HepG2 (cell line): Measurements from ENCODE around the gene ADI1. TPM values are rescaled to one million over a fixed set of nuclear protein-coding genes. Genes with fewer than 3 reads are reported as not detected.

Experiments
- AGO2 ChIP-seq: fragments of 200-400 bp; formaldehyde crosslinking; optimal IDR thresholded peaks from 2 replicates; pipeline ENCODE3; 2017; ENCODE audit warnings: mild to moderate bottlenecking, low read depth, low read length, moderate library complexity
- ASH2L ChIP-seq: fragments of 300-600, 200-600 bp; sonication (generic); IDR thresholded peaks from 2 replicates; pipeline ENCODE4 v1.7.0; 2017; ENCODE audit warnings: low read depth, mild to moderate bottlenecking, moderate library complexity, mixed read lengths, low read length; ENCODE audit not compliant: insufficient read length
- CBX5 ChIP-seq: sonication (generic); formaldehyde crosslinking; IDR thresholded peaks from 2 replicates; pipeline ENCODE4 v1.4.0; 2020; ENCODE audit warnings: missing genetic modification reagents, borderline replicate concordance
- JARID2 ChIP-seq: sonication (generic); formaldehyde crosslinking; IDR thresholded peaks from 2 replicates; pipeline ENCODE4 v1.8.1; 2023; ENCODE audit warnings: missing genetic modification reagents, inconsistent platforms; ENCODE audit not compliant: insufficient replicate concordance
- PCBP1 ChIP-seq: fragments of 200-400 bp; formaldehyde crosslinking; IDR thresholded peaks from 2 replicates; pipeline ENCODE4 v1.6.1; 2017; ENCODE audit warnings: mild to moderate bottlenecking, low read depth, low read length, borderline replicate concordance
- TSC22D2 ChIP-seq: sonication (generic); formaldehyde crosslinking; IDR thresholded peaks from 2 replicates; pipeline ENCODE4 v1.5.1; 2020; ENCODE audit warnings: missing genetic modification reagents, mild to moderate bottlenecking, borderline replicate concordance
- ZBTB7A ChIP-seq: sonication (generic); formaldehyde crosslinking; IDR thresholded peaks from 2 replicates; pipeline ENCODE4 v1.8.0; 2022; ENCODE audit warnings: mild to moderate bottlenecking, missing genetic modification reagents
- ZIK1 ChIP-seq: sonication (generic); formaldehyde crosslinking; IDR thresholded peaks from 2 replicates; pipeline ENCODE4 v1.5.0; 2020; ENCODE audit warnings: mild to moderate bottlenecking, low read depth, missing genetic modification reagents, borderline replicate concordance
- ZNF160 ChIP-seq: sonication (generic); formaldehyde crosslinking; IDR thresholded peaks from 2 replicates; pipeline ENCODE4 v1.8.0; 2022; ENCODE audit warnings: mild to moderate bottlenecking, inconsistent platforms, missing genetic modification reagents
- ZNF256 ChIP-seq: sonication (generic); formaldehyde crosslinking; conservative IDR thresholded peaks from 2 replicates; pipeline ENCODE4 v1.4.0; 2020; ENCODE audit warnings: missing genetic modification reagents
- ZNF44 ChIP-seq: sonication (generic); formaldehyde crosslinking; IDR thresholded peaks from 2 replicates; pipeline ENCODE4 v1.5.1; 2020; ENCODE audit warnings: mild to moderate bottlenecking, missing genetic modification reagents
- ZNF496 ChIP-seq: sonication (generic); formaldehyde crosslinking; IDR thresholded peaks from 2 replicates; pipeline ENCODE4 v1.8.1; 2023; ENCODE audit warnings: mild to moderate bottlenecking, moderate library complexity, missing genetic modification reagents; ENCODE audit not compliant: insufficient replicate concordance
- ZNF615 ChIP-seq: sonication (generic); formaldehyde crosslinking; IDR thresholded peaks from 2 replicates; pipeline ENCODE4 v1.5.0; 2020; ENCODE audit warnings: mild to moderate bottlenecking, missing genetic modification reagents, borderline replicate concordance
- polyA plus RNA-seq, 8 experiments: library from polyadenylated mRNA; depleted of rRNA in 3 of 8; stranded (reverse) in 7 of 8; unstranded in 1 of 8; fragments of >200 nt; fragmentation: Illumina TruSeq in 4 of 8; extraction: Trizol in 4 of 8; gene quantifications; 2 replicates each; pipeline versions ENCODE4 v1.2.1 to v1.2.3, GENCODE V29; 2011 to 2016; ENCODE audit warnings: low read depth in 4 of 8, missing spikeins in 1 of 8, mixed read lengths in 1 of 8; ENCODE audit not compliant: insufficient read depth in 1 of 8
- total RNA-seq, 5 experiments: library from RNA; depleted of rRNA; stranded (reverse); fragments of >200 nt; fragmentation: Illumina TruSeq; extraction: Trizol; gene quantifications; 2 replicates each; pipeline ENCODE4 v1.2.3, GENCODE V29; 2016; ENCODE audit warnings: low read depth in 1 of 5
- TF ChIP-seq, protein P1 (sequence below): sonication (generic); formaldehyde crosslinking; IDR thresholded peaks from 2 replicates; pipeline ENCODE4 v1.9.0; 2021; ENCODE audit warnings: mild to moderate bottlenecking, missing genetic modification reagents
- TF ChIP-seq, protein P2 (sequence below): sonication (generic); formaldehyde crosslinking; IDR thresholded peaks from 2 replicates; pipeline ENCODE4 v1.5.1; 2020; ENCODE audit warnings: mild to moderate bottlenecking, missing genetic modification reagents, borderline replicate concordance
- TF ChIP-seq, protein P3 (sequence below): sonication (generic); formaldehyde crosslinking; IDR thresholded peaks from 2 replicates; pipeline ENCODE4 v1.5.0; 2020; ENCODE audit warnings: missing genetic modification reagents, mild to moderate bottlenecking, borderline replicate concordance

The ADI1 gene
- total and polyA plus RNA-seq, 2 of the 13 experiments (the other 11 are each of a cell fraction or from before 2014, with no cell fraction given): 28.7 to 123 TPM

DNA sequence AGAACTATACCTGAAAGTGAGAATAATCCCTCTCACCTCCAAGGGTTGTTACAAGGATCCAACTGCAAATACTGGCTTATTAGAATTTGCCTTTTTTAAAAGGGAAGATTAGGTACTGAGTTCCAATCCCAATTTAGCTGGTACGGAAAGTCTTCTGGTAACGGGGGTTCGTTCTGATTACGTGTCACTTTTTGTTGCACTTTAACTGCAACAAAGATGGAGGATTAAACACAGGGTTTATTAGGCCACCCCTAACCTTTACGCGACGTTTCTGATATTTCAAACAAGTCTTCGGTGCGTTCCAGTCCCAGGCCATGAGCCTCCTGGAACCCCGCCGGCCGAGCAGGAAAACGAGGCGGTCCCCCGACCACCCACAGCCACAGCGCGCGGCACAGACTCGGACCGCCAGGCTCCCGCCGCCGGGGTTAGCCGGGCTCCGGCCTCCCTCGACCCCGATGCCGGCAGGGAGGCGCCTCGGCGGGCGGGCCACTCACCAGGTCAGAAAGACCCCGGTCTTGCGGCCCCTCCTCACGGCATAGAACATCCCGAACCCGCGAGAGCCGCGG lies 38.4 kb upstream of the ADI1 start (continued):
- TF ChIP-seq ZNF44: 0 out of 2 replicates have a peak, but pooled peaks have one; percentile 14
- TF ChIP-seq ASH2L: no peak
- 0 out of 2 replicates have a peak, but pooled peaks have one; percentile 31 for TF ChIP-seq ZNF615 (CRISPR knock-in tag)
- no peak; the same call in 1 of the 2 replicates for TF ChIP-seq TSC22D2 (CRISPR knock-in tag)
- TF ChIP-seq AGO2: peak; percentile 93
- TF ChIP-seq PCBP1: no peak
- TF ChIP-seq, protein P1, sequence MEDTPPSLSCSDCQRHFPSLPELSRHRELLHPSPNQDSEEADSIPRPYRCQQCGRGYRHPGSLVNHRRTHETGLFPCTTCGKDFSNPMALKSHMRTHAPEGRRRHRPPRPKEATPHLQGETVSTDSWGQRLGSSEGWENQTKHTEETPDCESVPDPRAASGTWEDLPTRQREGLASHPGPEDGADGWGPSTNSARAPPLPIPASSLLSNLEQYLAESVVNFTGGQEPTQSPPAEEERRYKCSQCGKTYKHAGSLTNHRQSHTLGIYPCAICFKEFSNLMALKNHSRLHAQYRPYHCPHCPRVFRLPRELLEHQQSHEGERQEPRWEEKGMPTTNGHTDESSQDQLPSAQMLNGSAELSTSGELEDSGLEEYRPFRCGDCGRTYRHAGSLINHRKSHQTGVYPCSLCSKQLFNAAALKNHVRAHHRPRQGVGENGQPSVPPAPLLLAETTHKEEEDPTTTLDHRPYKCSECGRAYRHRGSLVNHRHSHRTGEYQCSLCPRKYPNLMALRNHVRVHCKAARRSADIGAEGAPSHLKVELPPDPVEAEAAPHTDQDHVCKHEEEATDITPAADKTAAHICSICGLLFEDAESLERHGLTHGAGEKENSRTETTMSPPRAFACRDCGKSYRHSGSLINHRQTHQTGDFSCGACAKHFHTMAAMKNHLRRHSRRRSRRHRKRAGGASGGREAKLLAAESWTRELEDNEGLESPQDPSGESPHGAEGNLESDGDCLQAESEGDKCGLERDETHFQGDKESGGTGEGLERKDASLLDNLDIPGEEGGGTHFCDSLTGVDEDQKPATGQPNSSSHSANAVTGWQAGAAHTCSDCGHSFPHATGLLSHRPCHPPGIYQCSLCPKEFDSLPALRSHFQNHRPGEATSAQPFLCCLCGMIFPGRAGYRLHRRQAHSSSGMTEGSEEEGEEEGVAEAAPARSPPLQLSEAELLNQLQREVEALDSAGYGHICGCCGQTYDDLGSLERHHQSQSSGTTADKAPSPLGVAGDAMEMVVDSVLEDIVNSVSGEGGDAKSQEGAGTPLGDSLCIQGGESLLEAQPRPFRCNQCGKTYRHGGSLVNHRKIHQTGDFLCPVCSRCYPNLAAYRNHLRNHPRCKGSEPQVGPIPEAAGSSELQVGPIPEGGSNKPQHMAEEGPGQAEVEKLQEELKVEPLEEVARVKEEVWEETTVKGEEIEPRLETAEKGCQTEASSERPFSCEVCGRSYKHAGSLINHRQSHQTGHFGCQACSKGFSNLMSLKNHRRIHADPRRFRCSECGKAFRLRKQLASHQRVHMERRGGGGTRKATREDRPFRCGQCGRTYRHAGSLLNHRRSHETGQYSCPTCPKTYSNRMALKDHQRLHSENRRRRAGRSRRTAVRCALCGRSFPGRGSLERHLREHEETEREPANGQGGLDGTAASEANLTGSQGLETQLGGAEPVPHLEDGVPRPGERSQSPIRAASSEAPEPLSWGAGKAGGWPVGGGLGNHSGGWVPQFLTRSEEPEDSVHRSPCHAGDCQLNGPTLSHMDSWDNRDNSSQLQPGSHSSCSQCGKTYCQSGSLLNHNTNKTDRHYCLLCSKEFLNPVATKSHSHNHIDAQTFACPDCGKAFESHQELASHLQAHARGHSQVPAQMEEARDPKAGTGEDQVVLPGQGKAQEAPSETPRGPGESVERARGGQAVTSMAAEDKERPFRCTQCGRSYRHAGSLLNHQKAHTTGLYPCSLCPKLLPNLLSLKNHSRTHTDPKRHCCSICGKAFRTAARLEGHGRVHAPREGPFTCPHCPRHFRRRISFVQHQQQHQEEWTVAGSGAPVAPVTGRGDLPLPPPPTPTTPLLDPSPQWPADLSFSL (CRISPR knock-in tag): no peak
- TF ChIP-seq CBX5 (CRISPR knock-in tag): no peak
- no peak for TF ChIP-seq JARID2
- TF ChIP-seq, protein P2, sequence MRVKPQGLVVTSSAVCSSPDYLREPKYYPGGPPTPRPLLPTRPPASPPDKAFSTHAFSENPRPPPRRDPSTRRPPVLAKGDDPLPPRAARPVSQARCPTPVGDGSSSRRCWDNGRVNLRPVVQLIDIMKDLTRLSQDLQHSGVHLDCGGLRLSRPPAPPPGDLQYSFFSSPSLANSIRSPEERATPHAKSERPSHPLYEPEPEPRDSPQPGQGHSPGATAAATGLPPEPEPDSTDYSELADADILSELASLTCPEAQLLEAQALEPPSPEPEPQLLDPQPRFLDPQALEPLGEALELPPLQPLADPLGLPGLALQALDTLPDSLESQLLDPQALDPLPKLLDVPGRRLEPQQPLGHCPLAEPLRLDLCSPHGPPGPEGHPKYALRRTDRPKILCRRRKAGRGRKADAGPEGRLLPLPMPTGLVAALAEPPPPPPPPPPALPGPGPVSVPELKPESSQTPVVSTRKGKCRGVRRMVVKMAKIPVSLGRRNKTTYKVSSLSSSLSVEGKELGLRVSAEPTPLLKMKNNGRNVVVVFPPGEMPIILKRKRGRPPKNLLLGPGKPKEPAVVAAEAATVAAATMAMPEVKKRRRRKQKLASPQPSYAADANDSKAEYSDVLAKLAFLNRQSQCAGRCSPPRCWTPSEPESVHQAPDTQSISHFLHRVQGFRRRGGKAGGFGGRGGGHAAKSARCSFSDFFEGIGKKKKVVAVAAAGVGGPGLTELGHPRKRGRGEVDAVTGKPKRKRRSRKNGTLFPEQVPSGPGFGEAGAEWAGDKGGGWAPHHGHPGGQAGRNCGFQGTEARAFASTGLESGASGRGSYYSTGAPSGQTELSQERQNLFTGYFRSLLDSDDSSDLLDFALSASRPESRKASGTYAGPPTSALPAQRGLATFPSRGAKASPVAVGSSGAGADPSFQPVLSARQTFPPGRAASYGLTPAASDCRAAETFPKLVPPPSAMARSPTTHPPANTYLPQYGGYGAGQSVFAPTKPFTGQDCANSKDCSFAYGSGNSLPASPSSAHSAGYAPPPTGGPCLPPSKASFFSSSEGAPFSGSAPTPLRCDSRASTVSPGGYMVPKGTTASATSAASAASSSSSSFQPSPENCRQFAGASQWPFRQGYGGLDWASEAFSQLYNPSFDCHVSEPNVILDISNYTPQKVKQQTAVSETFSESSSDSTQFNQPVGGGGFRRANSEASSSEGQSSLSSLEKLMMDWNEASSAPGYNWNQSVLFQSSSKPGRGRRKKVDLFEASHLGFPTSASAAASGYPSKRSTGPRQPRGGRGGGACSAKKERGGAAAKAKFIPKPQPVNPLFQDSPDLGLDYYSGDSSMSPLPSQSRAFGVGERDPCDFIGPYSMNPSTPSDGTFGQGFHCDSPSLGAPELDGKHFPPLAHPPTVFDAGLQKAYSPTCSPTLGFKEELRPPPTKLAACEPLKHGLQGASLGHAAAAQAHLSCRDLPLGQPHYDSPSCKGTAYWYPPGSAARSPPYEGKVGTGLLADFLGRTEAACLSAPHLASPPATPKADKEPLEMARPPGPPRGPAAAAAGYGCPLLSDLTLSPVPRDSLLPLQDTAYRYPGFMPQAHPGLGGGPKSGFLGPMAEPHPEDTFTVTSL (CRISPR knock-in tag): no peak
- peak; percentile 51; the same call in 1 of the 2 replicates for TF ChIP-seq ZNF160 (CRISPR knock-in tag)
- no peak for TF ChIP-seq ZIK1 (CRISPR knock-in tag)
- 0 out of 2 replicates have a peak, but pooled peaks have one; percentile 39 for TF ChIP-seq ZBTB7A (CRISPR knock-in tag)
- TF ChIP-seq, protein P3, sequence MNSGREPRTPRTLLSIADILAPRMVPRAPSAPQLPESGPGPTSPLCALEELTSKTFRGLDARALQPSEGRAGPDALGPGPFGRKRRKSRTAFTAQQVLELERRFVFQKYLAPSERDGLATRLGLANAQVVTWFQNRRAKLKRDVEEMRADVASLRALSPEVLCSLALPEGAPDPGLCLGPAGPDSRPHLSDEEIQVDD (CRISPR knock-in tag): peak; percentile 63; the same call in 1 of the 2 replicates
- TF ChIP-seq ZNF496: no peak
- no peak for TF ChIP-seq ZNF256 (CRISPR knock-in tag)
